ENCODE measurements around the gene CCDC106.

GRCh38 chr19:55658846-55659459 is 10.9 kb downstream of the CCDC106 start:
- no peak for TF ChIP-seq CTCF (IDR thresholded peaks at IDR 0.05)
- TF ChIP-seq POLR2A (IDR thresholded peaks at IDR 0.05) = no peak

All from Peyer's patch (tissue), 4 donors.